AG10803 (cell line): ENCODE measurements around the gene CYP3A4.
"Not testable (repeated sequence)": the region's sequence is repeated elsewhere in the genome, so short reads cannot be mapped to it uniquely, and the experiment has no call there.

Source experiments
- DNase-seq: peaks from one replicate; pipeline ENCODE4 v3.0.0; 2010; ENCODE audit warnings: low read depth
- H3K4me3 ChIP-seq: 2 replicates; pipeline ENCODE4 v1.5.1; 2011; ENCODE audit warnings: mild to moderate bottlenecking, low read length, control low read depth
- CTCF ChIP-seq: conservative IDR thresholded peaks from 2 replicates; pipeline ENCODE4 v1.5.1; 2011; ENCODE audit warnings: mild to moderate bottlenecking, low read length, control low read depth, inconsistent platforms

CYP3A4 gene

GRCh38 chr7:99730238-99730810 is 53.7 kb downstream of the CYP3A4 start:
- no peak for TF ChIP-seq CTCF
- no peak overlapping the region for H3K4me3 ChIP-seq
- DNase-seq, result no peak

GRCh38 chr7:99729486-99730237 is 54.3 kb downstream of the CYP3A4 start:
- no peak overlapping the region for H3K4me3 ChIP-seq
- DNase-seq, result peak; percentile 34
- no peak for TF ChIP-seq CTCF

GRCh38 chr7:99728615-99729014 is 55.4 kb downstream of the CYP3A4 start:
- H3K4me3 ChIP-seq, result no peak overlapping the region
- DNase-seq, result no peak
- TF ChIP-seq CTCF, result no peak

- H3K4me3 ChIP-seq, DNase-seq: not testable (repeated sequence)
Measured at GRCh38 chr7:99723201-99723600, 60.8 kb downstream of the CYP3A4 start.

GRCh38 chr7:99720800-99721595 is 63.0 kb downstream of the CYP3A4 start:
- no peak overlapping the region for H3K4me3 ChIP-seq
- no peak for TF ChIP-seq CTCF
- no peak for DNase-seq

DNA sequence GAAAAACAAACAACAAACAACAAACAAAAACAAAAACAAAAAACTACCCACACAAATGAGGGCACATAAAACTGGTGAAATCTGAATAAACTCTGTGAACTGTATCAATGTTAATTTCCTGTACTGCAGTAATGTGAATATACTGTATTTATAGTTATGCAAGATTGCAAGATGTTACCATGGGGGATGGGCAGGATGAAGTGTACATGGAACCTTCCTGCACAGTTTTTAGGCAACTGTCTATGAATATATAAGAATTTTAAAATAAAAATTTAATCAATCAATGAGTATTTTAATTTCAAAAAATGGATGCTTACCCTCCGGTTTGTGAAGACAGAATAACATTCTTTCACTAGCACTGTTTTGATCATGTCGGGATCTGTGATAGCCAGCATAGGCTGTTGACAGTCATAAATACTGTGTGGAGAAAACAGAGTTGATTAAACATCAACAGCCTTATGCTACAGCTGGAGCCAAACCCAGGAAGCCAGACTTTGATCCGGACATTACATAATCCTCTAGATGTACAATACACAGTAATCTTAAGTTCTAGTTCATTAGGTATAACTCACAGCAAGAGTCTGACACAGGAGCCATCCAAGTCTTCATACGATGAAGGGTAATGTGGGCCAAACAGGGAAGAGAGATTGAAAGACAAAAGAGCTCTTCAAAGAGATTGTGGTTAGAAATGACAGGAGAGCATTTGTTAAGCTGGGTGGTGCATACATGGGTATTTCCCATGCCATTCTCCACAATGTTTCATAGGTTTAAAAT is 63.8 kb downstream of the CYP3A4 start:
- no peak for TF ChIP-seq CTCF
- no peak for DNase-seq
- no peak overlapping the region for H3K4me3 ChIP-seq

DNA sequence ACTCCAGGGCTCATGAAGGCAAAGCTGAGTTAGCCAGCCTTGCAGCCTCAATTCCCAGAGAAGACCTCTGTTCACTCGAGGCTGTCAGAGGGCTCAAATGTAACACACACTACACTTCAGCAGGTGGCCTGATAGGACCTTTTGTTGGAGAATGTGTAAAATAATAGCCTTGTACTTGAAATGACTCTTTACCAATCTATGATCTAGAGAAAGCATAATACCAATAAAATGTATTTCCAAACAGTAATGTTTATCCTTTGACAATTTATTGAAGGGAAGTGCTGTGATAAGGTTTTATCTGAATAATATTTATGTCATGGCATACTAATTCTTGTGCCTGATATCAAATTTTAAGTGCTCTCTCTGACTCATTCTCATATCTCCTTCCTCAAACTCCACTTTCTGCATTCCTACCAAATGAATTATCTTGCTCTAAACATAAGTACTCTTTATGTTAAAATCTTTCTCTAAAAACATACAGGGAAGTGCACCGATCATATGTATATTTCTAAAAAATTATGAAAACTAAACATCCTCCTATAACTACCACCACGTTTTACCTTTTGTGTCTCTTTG is 69.9 kb downstream of the CYP3A4 start:
- H3K4me3 ChIP-seq, result no peak overlapping the region
- TF ChIP-seq CTCF, result no peak
- DNase-seq, result no peak
